GM10248 (cell line): ENCODE data around the gene ZFAND2A.

Experiments used
- CTCF ChIA-PET: fragments of 300-600 bp; sonication (Branson Sonifier 250); formaldehyde crosslinking; extraction: SDS; loops from one replicate; lab custom pipeline; 2021; ENCODE audit warnings: antibody characterized with exemption; lab: Yijun Ruan, JAX
- POLR2A ChIA-PET: fragments of 350-650 bp; sonication (Branson Sonifier 250); formaldehyde crosslinking; extraction: SDS; loops from one replicate; lab custom pipeline; 2020; ENCODE audit warnings: antibody characterized with exemption; lab: Yijun Ruan, JAX
- DNase-seq: peaks from one replicate; pipeline ENCODE4 v3.0.0; 2012; ENCODE audit errors: extremely low spot score
- CTCF ChIP-seq: IDR thresholded peaks from 2 replicates; pipeline ENCODE4 v1.5.1; 2012; ENCODE audit warnings: mild to moderate bottlenecking, low read depth; ENCODE audit errors: extremely low read depth, missing control alignments, control extremely low read depth

The ZFAND2A gene

DNA sequence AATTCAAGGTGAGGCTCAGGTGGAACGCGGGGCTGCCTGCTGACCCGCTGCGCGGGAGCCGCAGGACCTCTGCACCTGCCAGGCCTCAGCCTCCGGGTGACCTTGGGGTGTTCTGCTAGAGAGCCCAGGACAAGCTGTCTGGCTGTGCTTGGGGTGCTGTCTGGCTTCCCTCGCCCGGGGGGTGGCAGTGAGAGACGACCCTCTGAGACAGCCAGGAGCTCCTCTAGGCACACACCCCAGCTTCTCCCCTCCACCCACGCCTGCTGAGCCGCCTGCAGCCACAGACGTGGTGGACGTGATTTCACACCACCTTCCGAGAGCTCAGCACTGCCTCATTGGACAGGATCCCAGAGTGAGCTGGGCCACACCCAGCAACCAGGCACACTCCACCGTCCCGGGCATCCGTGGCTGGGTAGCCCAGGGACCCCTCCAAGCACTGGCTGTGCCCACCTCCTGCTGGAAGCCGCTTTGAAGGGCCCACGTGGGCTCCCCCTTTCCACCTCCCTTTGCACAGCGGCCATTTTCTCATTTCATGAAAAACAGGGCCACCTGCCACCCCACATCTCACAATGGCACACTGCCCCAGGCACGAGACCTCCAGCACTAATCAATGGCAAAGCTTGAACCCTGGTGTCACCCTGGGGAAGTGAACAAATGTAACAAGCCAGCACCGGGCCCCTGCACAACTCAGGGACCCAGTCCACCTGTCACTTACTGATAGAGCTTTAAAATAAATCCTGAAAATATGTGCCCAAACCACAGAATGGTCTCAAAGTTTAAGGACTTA lies 35.0 kb downstream of the ZFAND2A start:
- ChIA-PET CTCF (interaction anchor here (1.0 to 2.4 kb wide), 7 partner anchors 12 to 131 kb away, joined by 3 to 9 read pairs (median 5); partner anchors contain the start of gene GPER1), POLR2A (no interaction called here)
- no peak for DNase-seq
- TF ChIP-seq CTCF: no peak

DNA sequence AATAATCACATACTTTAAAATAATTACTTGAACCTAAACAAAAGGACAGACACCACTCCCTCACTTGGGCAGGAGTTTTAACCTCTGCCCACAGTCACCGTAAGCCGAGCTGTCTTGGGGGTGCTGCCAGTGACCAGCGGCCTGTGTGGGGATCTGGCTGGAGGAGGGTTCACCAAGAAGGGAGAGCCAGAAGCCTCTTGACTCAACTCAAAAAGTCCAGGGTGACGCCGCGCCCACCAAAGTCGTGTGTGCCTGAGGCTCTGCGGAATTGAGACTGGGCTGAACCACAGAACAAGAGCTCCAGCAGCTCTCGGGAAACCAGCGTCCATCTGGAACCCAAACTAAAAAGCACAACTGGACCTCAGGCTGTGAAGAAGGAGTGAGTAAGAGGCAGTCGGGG lies 35.8 kb downstream of the ZFAND2A start:
- no peak for TF ChIP-seq CTCF
- DNase-seq: no peak
- ChIA-PET POLR2A (no interaction called here), CTCF (interaction anchor here (1.3 to 2.4 kb wide), 4 partner anchors 13 to 131 kb away, joined by 4 to 9 read pairs (median 5); partner anchors contain the start of gene GPER1)

GRCh38 chr7:1123715-1124114 lies 36.3 kb downstream of the ZFAND2A start:
- no peak for DNase-seq
- TF ChIP-seq CTCF: no peak
- CTCF ChIA-PET: interaction anchor here (0.8 to 2.7 kb wide), 5 partner anchors 10 to 131 kb away, joined by 3 to 9 read pairs (median 5); partner anchors contain the start of gene GPER1
- POLR2A ChIA-PET: no interaction called here

GRCh38 chr7:1122832-1123501 lies 37.0 kb downstream of the ZFAND2A start:
- ChIA-PET POLR2A (interaction anchor here (0.6 kb wide), 1 partner anchor 283 kb away, joined by 3 read pairs; no protein-coding TSS in a partner anchor), CTCF (interaction anchor here (0.8 to 2.7 kb wide), 5 partner anchors 10 to 130 kb away, joined by 3 to 7 read pairs (median 4); no protein-coding TSS in a partner anchor)
- no peak for DNase-seq
- no peak for TF ChIP-seq CTCF

GRCh38 chr7:1121886-1122831 lies 37.8 kb downstream of the ZFAND2A start:
- POLR2A ChIA-PET: interaction anchor here (0.6 kb wide), 1 partner anchor 282 kb away, joined by 3 read pairs; no protein-coding TSS in a partner anchor
- no peak for DNase-seq
- CTCF ChIA-PET: interaction anchor here (1.1 to 2.7 kb wide), 3 partner anchors 15 to 61 kb away, joined by 3 to 7 read pairs (median 4); no protein-coding TSS in a partner anchor
- TF ChIP-seq CTCF: no peak
